K562 (cell line): Measurements from ENCODE around the gene PTPRU. TPM values are rescaled to one million over a fixed set of nuclear protein-coding genes. Genes with fewer than 3 reads are reported as not detected.

Source experiments
- ATAC-seq: fragments of 200-7000 bp; cut with Tn5 transposase; 3 replicates; pipeline ENCODE4 v1.9.1; 2020; ENCODE audit warnings: moderate library complexity
- BruUV-seq: library from RNA; stranded (reverse); fragments of 400-500 nt; replicated peaks from 2 replicates; lab custom pipeline; 2021; lab: Mats Ljungman, UMichigan
- CTCF ChIA-PET: fragments of 300-600 bp; formaldehyde crosslinking; extraction: SDS; loops from one replicate; lab custom pipeline; 2021; ENCODE audit warnings: low intra/inter-chr PET ratio; lab: Yijun Ruan, JAX
- POLR2A ChIA-PET: fragments of 300-600, 350-650 bp; sonication (Branson Sonifier 250); formaldehyde crosslinking; extraction: SDS; loops from one replicate; lab custom pipeline; 2021; ENCODE audit warnings: antibody characterized with exemption, inconsistent platforms; lab: Yijun Ruan, JAX
- DNase-seq, 4 experiments: peaks; one replicate each; pipeline versions ENCODE4 v3.0.0 to v3.0.0-alpha.2; 2011 to 2018; ENCODE audit warnings: low spot score in 3 of 4, mixed read lengths in 3 of 4; ENCODE audit errors: extremely low read depth in 1 of 4
- FAIRE-seq: peaks from 2 replicates; lab custom pipeline; 2011; peaks lifted over from hg19 to GRCh38; lab: Jason Lieb, UNC
- H2AFZ ChIP-seq: 2 replicates; pipeline ENCODE4 v1.6.0; 2011; ENCODE audit warnings: low read depth, low read length, control low read depth, inconsistent platforms
- H3K27ac ChIP-seq: fragments of 200-600 bp; 3 replicates; pipeline ENCODE4 v1.8.0; 2011; ENCODE audit warnings: low read depth, mild to moderate bottlenecking, control low read depth, inconsistent platforms, low read length, moderate library complexity, mixed read lengths; ENCODE audit errors: extremely low read depth
- H3K27me3 ChIP-seq, 2 experiments: fragments of 300-600 bp in 1 of 2; 2 replicates in 1 of 2; 3 replicates in 1 of 2; pipeline versions ENCODE4 v1.6.0 to v1.8.0; 2011; ENCODE audit warnings: inconsistent platforms in 2 of 2, low read length in 2 of 2, mild to moderate bottlenecking in 1 of 2, mixed read lengths in 1 of 2, moderate library complexity in 1 of 2; ENCODE audit not compliant: control insufficient read depth in 2 of 2, insufficient read depth in 2 of 2
- H3K36me3 ChIP-seq: fragments of 300-600 bp; 3 replicates; pipeline ENCODE4 v1.8.0; 2011; ENCODE audit warnings: mild to moderate bottlenecking, low read length, inconsistent platforms; ENCODE audit not compliant: control insufficient read depth, insufficient read depth
- H3K4me1 ChIP-seq, 2 experiments: fragments of 200-600 bp in 1 of 2; replicated peaks in 1 of 2; 2 replicates in 1 of 2; 3 replicates in 1 of 2; pipeline versions ENCODE4 v1.5.1 to v1.8.0; 2011; ENCODE audit warnings: inconsistent platforms in 2 of 2, low read length in 2 of 2, mild to moderate bottlenecking in 1 of 2, mixed read lengths in 1 of 2, moderate library complexity in 1 of 2; ENCODE audit not compliant: control insufficient read depth in 2 of 2, insufficient read depth in 2 of 2
- H3K4me2 ChIP-seq: 2 replicates; pipeline ENCODE4 v1.6.1; 2011; ENCODE audit warnings: low read length, control low read depth, inconsistent platforms, mixed read lengths; ENCODE audit not compliant: insufficient read depth
- H3K4me3 ChIP-seq: fragments of 200-600 bp; sonication (generic), shearing (Covaris generic); 2 replicates; pipeline ENCODE4 v1.5.1; 2016; ENCODE audit warnings: control low read depth, inconsistent platforms
- H3K79me2 ChIP-seq: fragments of 200-600 bp; 3 replicates; pipeline ENCODE4 v1.8.0; 2011; ENCODE audit warnings: low read length, inconsistent platforms; ENCODE audit not compliant: control insufficient read depth, insufficient read depth
- H3K9ac ChIP-seq, 2 experiments: 2 replicates each; pipeline versions ENCODE4 v1.6.0 to v1.6.1; 2011; ENCODE audit warnings: low read depth in 2 of 2, low read length in 2 of 2, control low read depth in 1 of 2, inconsistent platforms in 1 of 2, mild to moderate bottlenecking in 1 of 2, mixed read lengths in 1 of 2; ENCODE audit not compliant: insufficient read depth in 1 of 2
- H3K9me1 ChIP-seq: one replicate; pipeline ENCODE4 v1.6.0; 2011; ENCODE audit warnings: inconsistent platforms, mild to moderate bottlenecking, low read length, moderate library complexity; ENCODE audit not compliant: control insufficient read depth, insufficient read depth
- H3K9me3 ChIP-seq: replicated peaks from 2 replicates; pipeline ENCODE4 v1.5.1; 2011; ENCODE audit warnings: low read depth, low read length, inconsistent platforms; ENCODE audit not compliant: control insufficient read depth, insufficient read depth
- H4K20me1 ChIP-seq: replicated peaks from 2 replicates; pipeline ENCODE4 v1.6.1; 2011; ENCODE audit warnings: low read length, inconsistent platforms, mixed read lengths; ENCODE audit not compliant: control insufficient read depth, insufficient read depth
- CBX8 ChIP-seq: fragments of 200-600 bp; sonication (generic); IDR thresholded peaks from 2 replicates; pipeline ENCODE4 v1.6.1; 2012; ENCODE audit warnings: borderline replicate concordance, mixed run types, low read depth, mild to moderate bottlenecking, moderate library complexity, mixed read lengths, low read length, control low read depth, inconsistent platforms; ENCODE audit not compliant: poor library complexity, severe bottlenecking; ENCODE audit errors: extremely low read depth
- CC2D1A ChIP-seq: fragments of 450-650 bp; IDR thresholded peaks from 2 replicates; pipeline ENCODE4 v1.6.1; 2017; ENCODE audit warnings: mild to moderate bottlenecking
- CTCF ChIP-seq, 3 experiments: IDR thresholded peaks in 2 of 3; conservative IDR thresholded peaks in 1 of 3; 2 replicates each; pipeline ENCODE4 v1.5.1; 2011 to 2012; ENCODE audit warnings: low read length in 3 of 3, mild to moderate bottlenecking in 3 of 3, control low read depth in 2 of 3, improper control_type of control experiment in 1 of 3, inconsistent platforms in 1 of 3, low read depth in 1 of 3, mixed read lengths in 1 of 3, moderate library complexity in 1 of 3; ENCODE audit not compliant: insufficient read depth in 2 of 3
- IRF9 ChIP-seq: fragments of 450-650 bp; IDR thresholded peaks from 2 replicates; pipeline ENCODE4 v1.6.1; 2016; ENCODE audit warnings: missing biosample characterization, missing genetic modification characterization
- WGBS: fragments of 100-300 bp; shearing (Covaris generic); methylation state at CpG from one replicate; pipeline ENCODE4 v1.1.6; 2016; ENCODE audit warnings: low coverage, mixed read lengths; ENCODE audit not compliant: insufficient coverage; ENCODE audit errors: missing lambda C conversion rate; 5-methylcytosine and 5-hydroxymethylcytosine counted together
- in situ Hi-C: fragments of 300-500 bp; cut with MboI; formaldehyde crosslinking; loops from 4 replicates; pipeline ENCODE4 v1.15.0; 2018; ENCODE audit warnings: inconsistent platforms, mixed read lengths
- intact Hi-C: fragments of 100-400 bp; cut with micrococcal nuclease; formaldehyde crosslinking; loops from 2 replicates; pipeline ENCODE4 v1.14.2; 2022
- polyA plus RNA-seq, 8 experiments: library from polyadenylated mRNA; depleted of rRNA in 4 of 8; stranded (reverse) in 5 of 8; unstranded in 3 of 8; fragments of >200 nt; fragmentation: Nextera tagmentation in 2 of 8; fragmentation: Illumina TruSeq in 1 of 8; extraction: Ambion mirVana in 2 of 8; extraction: Trizol in 1 of 8; gene quantifications; 2 replicates each; pipeline versions ENCODE4 v1.2.1 to v1.2.3, GENCODE V29; 2011 to 2014; ENCODE audit warnings: inconsistent platforms in 1 of 8, missing spikeins in 1 of 8
- total RNA-seq, 7 experiments: library from RNA; depleted of rRNA in 6 of 7; stranded (reverse); fragments of >200 nt in 6 of 7; fragmentation: Illumina TruSeq in 2 of 7; extraction: Trizol in 2 of 7; gene quantifications; 2 replicates each; pipeline versions ENCODE4 v1.2.1 to v1.2.3, GENCODE V29; 2011 to 2021; ENCODE audit warnings: low replicate concordance in 1 of 7

PTPRU gene
- total and polyA plus RNA-seq, 9 of the 15 experiments (the other 6 are each of a cell fraction or from before 2014, with no cell fraction given) = 0.01 to 2.9 (median 1.0) TPM

- no TSS peak for BruUV-seq
- no peak overlapping the region for H2AFZ ChIP-seq
- no peaks in the 10 kb centered on the region for H3K79me2 ChIP-seq
- no peaks in the 10 kb centered on the region for H3K36me3 ChIP-seq
- no peaks in the 10 kb centered on the region for H3K9me1 ChIP-seq
- TF ChIP-seq IRF9 (no peak), CBX8 (no peak)
- FAIRE-seq (no peak), DNase-seq (no peak), ATAC-seq (no peak)
- H3K27me3 ChIP-seq = peaks cover 27 to 39% of the 10 kb centered on the region in 2 experiments; a peak in 4 of 5 replicates
- ChIA-PET CTCF (no interaction called here), POLR2A (interaction anchor here (0.5 to 1.1 kb wide), 3 partner anchors 8 to 525 kb away, joined by 3 to 5 read pairs (median 4); partner anchors contain the start of gene MECR)
- no peak overlapping the region for H3K27ac ChIP-seq
- H3K9ac ChIP-seq = no peak overlapping the region
- peaks cover 10% of the 10 kb centered on the region for H4K20me1 ChIP-seq
- no peak overlapping the region for H3K4me3 ChIP-seq
- H3K4me2 ChIP-seq = no peak overlapping the region
- H3K4me1 ChIP-seq = peaks cover 2 to 27% of the 10 kb centered on the region in 2 experiments; a peak in 3 of 5 replicates
- 22% methylated on average over 7 of the region's 7 CpGs for WGBS
- in situ Hi-C loops (loop anchor here (5.0 to 10.0 kb wide), 3 partner anchors 466 to 866 kb away; no protein-coding TSS in a partner anchor), intact Hi-C loops (loop anchor here (5.0 to 10.0 kb wide), 3 partner anchors 78 to 1536 kb away; no protein-coding TSS in a partner anchor)
- H3K9me3 ChIP-seq = no peaks in the 10 kb centered on the region
These were observed 2.8 kb downstream of the PTPRU start for GRCh38 chr1:29239142-29239541.

GRCh38 chr1:29240400-29240837 is 4.1 kb downstream of the PTPRU start:
- Histone ChIP-seq H3K9ac (no peak overlapping the region), H3K4me2 (no peak overlapping the region), H4K20me1 (peaks cover 15% of the 10 kb centered on the region), H3K36me3 (no peaks in the 10 kb centered on the region), H3K9me3 (no peaks in the 10 kb centered on the region), H3K79me2 (no peaks in the 10 kb centered on the region), H3K4me3 (no peak overlapping the region), H3K4me1 (peaks cover 2 to 27% of the 10 kb centered on the region in 2 experiments; a peak in 3 of 5 replicates), H3K27me3 (peaks cover 31 to 44% of the 10 kb centered on the region in 2 experiments; a peak in 4 of 5 replicates), H2AFZ (no peak overlapping the region), H3K9me1 (no peaks in the 10 kb centered on the region), H3K27ac (no peak overlapping the region)
- intact Hi-C loops (loop anchor here (5.0 kb wide), 1 partner anchor 1467 kb away; no protein-coding TSS in a partner anchor), in situ Hi-C loops (no loop called here)
- POLR2A ChIA-PET = interaction anchor here (0.7 to 1.1 kb wide), 2 partner anchors 10 to 33 kb away, joined by 4 to 5 read pairs; no protein-coding TSS in a partner anchor
- ATAC-seq (no peak), DNase-seq (no peak), FAIRE-seq (no peak)
- WGBS = 0% methylated on average over 2 of the region's 4 CpGs
- BruUV-seq = no TSS peak
- CTCF ChIA-PET = no interaction called here
- TF ChIP-seq CTCF (IDR thresholded peaks at IDR 0.05 in 2 of 3, conservative IDR thresholded peaks at IDR 0.05 in 1 of 3; ENCODE audit: insufficient read depth in 2 of 3, low read depth in 1 of 3, low read length in 3 of 3) (peak; percentile 43 to 57 (median 49); a peak in 5 of 6 replicates), CC2D1A (0 out of 2 replicates have a peak, but pooled peaks have one; percentile 22)
